Stimulated activated CD8-positive, alpha-beta memory T cell treated with anti-CD3 and anti-CD28 coated beads, Interleukin-15, amount 100 ng/mL, for 24 hours (primary cell): ENCODE measurements around the gene FOXP1.

Experiments
- DNase-seq: peaks from one replicate; pipeline ENCODE4 v3.0.0-alpha.2; 2020; ENCODE audit warnings: low read depth

Gene FOXP1

GRCh38 chr3:71210257-71211007 lies 373.1 kb downstream of the FOXP1 start:
- DNase-seq = no peak

DNA sequence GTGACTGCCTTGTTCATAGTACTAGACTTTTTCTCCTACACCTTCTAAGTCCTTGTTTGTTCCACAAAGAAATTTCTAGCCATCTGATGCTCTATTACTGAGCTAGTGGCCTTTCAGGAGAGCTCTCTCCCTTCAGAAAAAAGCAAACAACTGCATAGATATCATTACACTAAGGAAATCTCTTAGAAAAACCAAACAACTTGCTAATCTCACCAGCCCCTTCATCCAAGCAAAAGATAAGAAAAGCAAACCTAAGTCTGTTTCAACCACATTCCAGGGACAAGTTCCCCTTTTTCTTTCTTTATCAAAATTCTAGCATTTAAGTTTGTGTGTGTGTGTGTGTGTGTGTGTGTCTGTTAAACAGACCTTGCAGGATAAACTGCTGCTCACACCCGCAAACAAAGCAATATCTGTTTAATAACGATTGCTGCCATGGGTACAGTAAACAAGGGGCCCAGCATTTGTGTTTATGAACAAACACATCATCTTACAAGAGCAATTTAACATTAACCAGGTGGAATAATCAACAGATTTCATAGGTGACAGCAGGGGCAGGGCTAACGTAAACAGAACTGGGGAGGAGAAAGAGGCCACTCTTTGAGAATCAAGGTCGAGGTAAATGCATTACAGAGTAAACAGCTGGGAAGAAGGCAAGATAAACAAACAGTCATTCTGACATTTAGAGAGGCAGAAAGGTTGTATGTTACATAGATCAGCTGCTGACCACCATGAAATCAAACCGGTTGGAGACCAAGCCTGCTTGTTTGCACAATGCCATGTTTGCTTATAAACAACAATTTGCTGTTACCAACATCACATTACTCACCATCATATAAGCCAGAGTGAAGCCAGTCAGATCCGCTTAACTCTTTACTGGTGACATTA lies 375.1 kb downstream of the FOXP1 start:
- no peak for DNase-seq

DNA sequence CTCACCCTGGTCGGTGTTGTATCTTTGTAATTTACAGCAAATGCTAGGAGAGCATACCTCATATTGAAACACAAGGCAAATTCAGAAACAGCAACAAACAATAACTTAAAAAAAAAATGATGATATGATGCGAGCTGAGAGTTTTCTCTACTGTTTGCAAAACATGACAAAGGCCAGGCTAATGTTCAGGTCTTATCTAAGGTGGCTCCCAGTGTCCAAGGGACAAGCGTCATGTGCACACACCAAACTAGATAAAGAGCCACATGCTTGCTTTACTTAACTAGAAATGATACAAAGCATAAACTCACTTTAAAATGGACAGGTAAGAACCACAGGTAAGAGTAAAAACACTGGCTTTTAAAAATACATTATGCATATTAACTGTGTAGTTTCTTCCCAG lies 375.9 kb downstream of the FOXP1 start:
- DNase-seq = no peak

DNA sequence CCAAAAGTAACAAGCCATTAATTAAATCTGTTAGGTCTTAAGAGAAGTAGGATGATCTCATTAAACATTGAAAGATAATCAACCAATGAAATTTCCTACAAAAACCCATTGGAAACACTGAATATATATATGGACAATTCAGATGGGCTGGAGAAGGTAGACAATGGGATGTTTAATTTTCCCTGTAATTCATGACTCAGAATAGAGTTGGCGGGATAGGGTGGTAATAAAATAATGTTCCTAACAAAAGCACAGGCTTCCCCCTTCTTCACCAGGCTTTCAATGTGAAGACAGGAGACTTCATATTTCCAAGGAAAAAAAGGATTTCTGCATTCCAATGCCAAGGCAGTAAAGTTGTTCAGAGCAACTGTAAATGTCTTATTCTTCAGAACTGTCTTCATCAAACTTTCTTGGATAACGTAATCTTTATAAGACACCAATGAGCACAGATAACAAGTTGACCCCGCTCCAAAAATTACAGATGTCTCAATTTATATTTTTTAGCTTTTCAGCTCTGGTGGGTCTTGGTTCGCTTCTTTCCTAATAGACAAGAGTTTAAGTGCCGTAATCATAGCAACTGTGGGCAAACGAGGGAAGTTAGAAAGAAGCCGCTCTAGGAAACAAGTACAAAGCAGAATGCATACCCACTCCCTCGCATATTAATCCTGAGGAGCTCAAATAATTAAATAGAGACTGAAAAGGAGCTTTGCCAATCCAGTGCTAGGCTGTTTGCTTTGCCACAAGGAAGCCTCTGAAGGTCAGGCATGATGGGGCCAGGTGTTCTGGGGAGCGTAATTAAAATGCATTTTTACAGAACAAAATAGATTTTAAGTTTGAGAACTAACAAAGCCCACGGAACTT lies 377.0 kb downstream of the FOXP1 start:
- no peak for DNase-seq

GRCh38 chr3:71203727-71204488 lies 379.6 kb downstream of the FOXP1 start:
- no peak for DNase-seq

- no peak for DNase-seq
Observed at GRCh38 chr3:71202848-71203533, 380.5 kb downstream of the FOXP1 start.

GRCh38 chr3:71201939-71202338 lies 381.6 kb downstream of the FOXP1 start:
- no peak for DNase-seq

DNA sequence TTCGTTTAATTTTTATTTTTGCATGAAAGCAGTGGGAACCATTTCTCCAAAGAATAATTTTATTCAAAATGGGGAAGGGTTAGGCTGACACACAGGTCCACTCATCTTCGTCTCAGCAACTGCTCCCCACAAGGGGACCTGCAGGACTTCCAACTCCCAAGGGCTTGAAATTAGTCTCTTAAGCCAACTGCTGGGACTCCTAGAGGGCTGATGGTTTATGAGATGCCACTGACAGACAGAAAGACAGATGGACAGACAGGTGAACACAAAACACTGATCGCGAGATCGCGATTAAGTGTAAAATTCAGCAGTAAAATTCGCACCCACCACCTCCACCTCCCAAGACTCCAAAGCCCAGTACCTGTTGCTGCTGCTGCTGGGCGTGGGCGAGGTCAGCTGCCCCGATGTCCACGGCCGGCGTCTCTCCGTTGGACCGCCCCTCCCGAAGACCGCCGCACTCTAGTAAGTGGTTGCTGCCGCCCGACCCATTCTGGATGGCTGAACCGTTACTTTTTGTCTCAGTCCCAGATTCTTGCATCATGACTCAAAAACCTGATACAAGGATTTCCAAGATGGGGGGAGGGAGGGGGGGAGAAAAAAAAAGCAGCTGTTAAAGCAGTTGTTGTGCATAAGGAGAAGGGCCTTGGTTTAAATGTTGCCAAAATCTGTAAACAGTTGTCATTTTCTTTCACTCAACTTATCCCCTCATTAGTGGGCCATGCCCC lies 385.5 kb downstream of the FOXP1 start:
- no peak for DNase-seq

DNA sequence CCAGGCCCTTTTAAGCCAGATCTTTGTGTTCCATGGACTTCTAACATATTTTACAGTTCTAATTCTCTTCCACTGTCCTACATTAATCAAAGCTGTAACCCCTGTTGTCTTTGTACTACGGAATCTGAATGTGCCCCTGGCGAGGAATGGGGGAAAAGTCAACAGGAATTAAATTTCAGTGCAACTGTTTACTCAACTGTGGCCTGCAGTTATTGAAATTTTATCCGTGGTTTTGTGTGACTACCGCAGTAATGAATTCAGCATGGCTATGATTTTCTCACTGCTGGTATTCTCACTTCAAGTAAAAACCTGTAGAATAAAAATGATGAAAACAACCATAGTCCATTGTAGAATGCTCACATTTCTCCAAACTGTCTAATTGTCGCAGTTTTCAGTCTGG lies 388.0 kb downstream of the FOXP1 start:
- no peak for DNase-seq

GRCh38 chr3:71194785-71195184 lies 388.7 kb downstream of the FOXP1 start:
- no peak for DNase-seq

DNA sequence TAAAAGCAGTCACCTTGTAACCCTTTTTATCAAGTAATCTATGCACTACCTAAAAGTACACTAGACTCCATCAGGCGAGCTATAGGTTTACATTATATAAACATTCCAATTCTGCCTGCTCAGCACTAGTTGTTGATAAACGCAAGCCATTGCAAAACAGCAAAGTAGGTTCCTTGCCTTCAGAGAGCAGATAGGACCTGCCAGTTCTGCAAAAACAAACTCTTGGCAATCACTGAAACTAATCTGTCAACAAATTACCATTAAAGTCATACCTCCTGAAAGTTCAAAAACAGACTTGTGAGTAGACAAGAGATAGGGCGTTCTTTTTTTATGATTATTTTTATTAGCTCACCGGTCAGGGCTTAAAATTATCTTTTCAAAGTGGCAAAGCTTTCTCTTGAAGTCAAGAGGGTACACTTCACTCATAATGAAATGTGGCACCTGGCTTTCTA lies 392.5 kb downstream of the FOXP1 start:
- no peak for DNase-seq

GRCh38 chr3:71189480-71189879 lies 394.0 kb downstream of the FOXP1 start:
- DNase-seq = no peak

DNA sequence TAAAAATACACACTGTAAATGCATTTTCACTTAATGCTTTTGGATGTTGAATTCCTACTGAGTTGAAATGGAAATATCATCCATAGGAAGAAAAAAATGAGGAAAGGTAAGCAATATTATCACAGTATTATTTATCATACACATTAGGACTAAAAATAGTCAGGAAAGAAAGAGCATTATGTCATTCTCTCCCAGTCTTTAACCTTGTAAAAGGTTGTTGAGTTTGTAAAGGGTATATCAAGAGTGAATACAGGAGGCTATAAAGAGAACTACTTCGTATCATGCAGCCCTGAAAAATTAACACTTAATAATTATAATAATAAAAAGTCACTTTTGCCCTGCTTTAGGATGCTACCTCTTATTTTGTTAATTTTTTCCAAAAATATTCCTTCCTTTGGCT lies 395.8 kb downstream of the FOXP1 start:
- DNase-seq = no peak

- DNase-seq = no peak
Observed at GRCh38 chr3:71186801-71187200, 396.7 kb downstream of the FOXP1 start.

GRCh38 chr3:71185733-71186455 lies 397.6 kb downstream of the FOXP1 start:
- no peak for DNase-seq

DNA sequence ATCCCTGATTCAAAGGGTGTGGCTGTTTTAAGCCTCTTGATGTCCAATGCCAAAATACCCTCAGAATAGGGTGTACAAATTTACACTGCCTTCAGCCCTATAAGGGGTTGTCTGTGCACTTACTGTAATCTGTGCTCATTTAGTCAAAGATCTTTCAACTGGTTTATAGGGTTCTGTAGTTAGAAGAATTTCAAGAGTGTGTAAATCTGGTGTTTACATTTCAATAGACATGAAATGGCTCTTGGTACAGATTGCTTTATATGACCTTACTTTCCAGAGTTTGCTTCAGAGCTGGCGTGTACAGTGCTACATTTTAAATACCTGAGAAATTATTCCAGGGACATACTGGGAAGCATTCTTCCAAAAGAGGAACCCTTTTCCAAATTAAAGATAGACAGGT lies 399.3 kb downstream of the FOXP1 start:
- DNase-seq = no peak

DNA sequence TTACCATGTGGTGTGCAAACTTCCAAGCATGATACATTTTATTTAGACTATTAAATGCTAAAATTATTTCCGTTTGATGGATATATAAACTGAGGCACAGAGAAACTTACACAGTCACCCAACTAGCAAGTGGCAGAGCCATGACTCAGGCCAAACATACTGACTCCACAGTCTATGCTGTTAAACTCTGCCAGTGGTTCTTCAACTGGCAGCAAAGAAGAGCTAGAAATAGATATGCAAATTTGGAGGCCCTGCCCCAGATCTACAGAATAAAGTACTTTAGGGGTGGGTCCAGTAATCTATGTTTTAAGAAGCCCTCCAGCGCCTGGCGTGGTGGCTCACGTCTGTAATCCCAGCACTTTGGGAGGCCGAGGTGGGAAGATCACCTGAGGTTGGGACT lies 400.0 kb downstream of the FOXP1 start:
- DNase-seq = no peak

- DNase-seq = no peak
Observed at GRCh38 chr3:71180524-71180923, 403.0 kb downstream of the FOXP1 start.

GRCh38 chr3:71177375-71177774 lies 406.2 kb downstream of the FOXP1 start:
- no peak for DNase-seq

- DNase-seq = no peak
Observed at GRCh38 chr3:71176366-71176765, 407.2 kb downstream of the FOXP1 start.
